H1 (cell line): ENCODE results near the gene CD38. TPM values are rescaled to one million over a fixed set of nuclear protein-coding genes. Genes with fewer than 3 reads are reported as not detected.
"Not testable (repeated sequence)": the region's sequence is repeated elsewhere in the genome, so short reads cannot be mapped to it uniquely, and the experiment has no call there.

Experiments used
- CTCF ChIA-PET: fragments of 300-600 bp; sonication (Branson Sonifier 250); formaldehyde crosslinking; loops from one replicate; lab custom pipeline; 2021; ENCODE audit not compliant: partially characterized antibody; lab: Charles Lee
- POLR2A ChIA-PET: fragments of 300-600 bp; sonication (Branson Sonifier 250); formaldehyde crosslinking; loops from one replicate; lab custom pipeline; 2021; ENCODE audit warnings: inconsistent platforms; ENCODE audit not compliant: partially characterized antibody; lab: Charles Lee
- DNase-seq, 2 experiments: peaks; one replicate each; pipeline versions ENCODE4 v3.0.0 to v3.0.0-alpha.2; 2010 to 2022; ENCODE audit warnings: low spot score in 2 of 2, low read depth in 1 of 2, mixed read lengths in 1 of 2
- FAIRE-seq: peaks from 2 replicates; lab custom pipeline; 2011; peaks lifted over from hg19 to GRCh38; lab: Jason Lieb, UNC
- H2AFZ ChIP-seq: 2 replicates; pipeline ENCODE4 v1.8.1; 2012; ENCODE audit warnings: low read length, inconsistent platforms
- H2AK5ac ChIP-seq: 2 replicates; pipeline ENCODE4 v1.6.1; 2013; ENCODE audit warnings: low read depth, low read length
- H2BK120ac ChIP-seq: replicated peaks from 2 replicates; pipeline ENCODE3; 2013; ENCODE audit warnings: low read depth, low read length, inconsistent platforms
- H2BK12ac ChIP-seq: 2 replicates; pipeline ENCODE4 v1.6.1; 2013; ENCODE audit warnings: low read depth, low read length
- H2BK15ac ChIP-seq: 2 replicates; pipeline ENCODE4 v1.6.1; 2013; ENCODE audit warnings: low read length
- H2BK20ac ChIP-seq: 2 replicates; pipeline ENCODE4 v1.6.1; 2013; ENCODE audit warnings: low read length
- H2BK5ac ChIP-seq: 2 replicates; pipeline ENCODE4 v1.6.1; 2013; ENCODE audit warnings: low read depth, low read length
- H3K14ac ChIP-seq: 2 replicates; pipeline ENCODE4 v1.6.1; 2013; ENCODE audit warnings: inconsistent platforms; ENCODE audit not compliant: insufficient read length
- H3K18ac ChIP-seq: 2 replicates; pipeline ENCODE4 v1.6.1; 2013; ENCODE audit warnings: low read length; ENCODE audit errors: extremely low read depth
- H3K23ac ChIP-seq: 2 replicates; pipeline ENCODE4 v1.6.1; 2013; ENCODE audit warnings: inconsistent platforms; ENCODE audit not compliant: insufficient read length
- H3K23me2 ChIP-seq: 2 replicates; pipeline ENCODE4 v1.6.1; 2013; ENCODE audit warnings: low read depth, low read length
- H3K27ac ChIP-seq: 2 replicates; pipeline ENCODE4 v1.6.1; 2011; ENCODE audit warnings: low read depth, low read length, inconsistent platforms
- H3K27me3 ChIP-seq, 4 experiments: replicated peaks in 1 of 4; 1 replicate in 1 of 4; 2 replicates in 3 of 4; pipeline versions ENCODE4 v1.6.1 to v1.8.1; 2011 to 2013; ENCODE audit warnings: low read length in 3 of 4, mild to moderate bottlenecking in 3 of 4, inconsistent platforms in 2 of 4, mixed read lengths in 2 of 4, moderate library complexity in 1 of 4; ENCODE audit not compliant: control insufficient read depth in 3 of 4, insufficient read depth in 3 of 4; ENCODE audit errors: extremely low read depth in 1 of 4
- H3K36me3 ChIP-seq, 4 experiments: 2 replicates each; pipeline versions ENCODE4 v1.6.1 to v1.8.1; 2011 to 2013; ENCODE audit warnings: mild to moderate bottlenecking in 4 of 4, low read length in 3 of 4, moderate library complexity in 2 of 4, control low read depth in 1 of 4, inconsistent platforms in 1 of 4; ENCODE audit not compliant: insufficient read depth in 4 of 4, control insufficient read depth in 2 of 4
- H3K4ac ChIP-seq: replicated peaks from 2 replicates; pipeline ENCODE3; 2013; ENCODE audit warnings: low read length, low read depth, mixed read lengths, inconsistent platforms; ENCODE audit not compliant: insufficient read length
- H3K4me1 ChIP-seq, 4 experiments: replicated peaks in 1 of 4; 1 replicate in 1 of 4; 2 replicates in 3 of 4; pipeline versions ENCODE4 v1.6.1 to v1.8.1; 2011 to 2013; ENCODE audit warnings: low read length in 3 of 4, inconsistent platforms in 2 of 4, mixed read lengths in 1 of 4; ENCODE audit not compliant: insufficient read depth in 4 of 4, control insufficient read depth in 3 of 4
- H3K4me2 ChIP-seq, 2 experiments: 2 replicates each; pipeline versions ENCODE4 v1.6.1 to v1.8.1; 2011 to 2013; ENCODE audit warnings: low read depth in 2 of 2, low read length in 2 of 2, control low read depth in 1 of 2, inconsistent platforms in 1 of 2, mild to moderate bottlenecking in 1 of 2; ENCODE audit not compliant: insufficient read depth in 1 of 2
- H3K4me3 ChIP-seq, 4 experiments: fragments of 200-600, 300-600 bp in 1 of 4; sonication (generic), shearing (Covaris generic), sonication (Bioruptor Twin) in 1 of 4; 2 replicates each; pipeline versions ENCODE4 v1.5.1 to v1.8.1; 2011 to 2016; ENCODE audit warnings: low read length in 4 of 4, low read depth in 3 of 4, control low read depth in 2 of 4, inconsistent platforms in 2 of 4, mild to moderate bottlenecking in 2 of 4, mixed read lengths in 1 of 4, moderate library complexity in 1 of 4; ENCODE audit not compliant: insufficient read depth in 2 of 4; ENCODE audit errors: extremely low read depth in 1 of 4
- H3K56ac ChIP-seq: replicated peaks from 2 replicates; pipeline ENCODE3; 2013; ENCODE audit warnings: low read depth, mild to moderate bottlenecking, mixed read lengths, low read length, inconsistent platforms; ENCODE audit not compliant: insufficient read length
- H3K79me1 ChIP-seq: 2 replicates; pipeline ENCODE4 v1.6.1; 2013; ENCODE audit warnings: low read depth, low read length, control low read depth
- H3K79me2 ChIP-seq, 2 experiments: 2 replicates each; pipeline versions ENCODE4 v1.6.1 to v1.8.1; 2012 to 2013; ENCODE audit warnings: low read length in 2 of 2, mild to moderate bottlenecking in 2 of 2, inconsistent platforms in 1 of 2; ENCODE audit not compliant: insufficient read depth in 2 of 2, control insufficient read depth in 1 of 2
- H3K9ac ChIP-seq, 4 experiments: replicated peaks in 1 of 4; 1 replicate in 1 of 4; 2 replicates in 3 of 4; pipeline versions ENCODE4 v1.6.1 to v1.8.1; 2011 to 2013; ENCODE audit warnings: low read depth in 3 of 4, low read length in 3 of 4, control low read depth in 2 of 4, mild to moderate bottlenecking in 2 of 4, moderate library complexity in 2 of 4, inconsistent platforms in 1 of 4; ENCODE audit errors: extremely low read depth in 1 of 4
- H3K9me3 ChIP-seq, 2 experiments: 2 replicates each; pipeline versions ENCODE4 v1.6.1 to v1.8.1; 2012 to 2013; ENCODE audit warnings: mild to moderate bottlenecking in 2 of 2, moderate library complexity in 2 of 2, control low read depth in 1 of 2, inconsistent platforms in 1 of 2, low read depth in 1 of 2, low read length in 1 of 2, mixed read lengths in 1 of 2; ENCODE audit not compliant: insufficient read depth in 2 of 2
- H4K20me1 ChIP-seq, 2 experiments: replicated peaks in 1 of 2; 2 replicates each; pipeline versions ENCODE3 to v1.8.1; 2011 to 2013; ENCODE audit warnings: inconsistent platforms in 2 of 2, low read length in 2 of 2, mild to moderate bottlenecking in 1 of 2; ENCODE audit not compliant: insufficient read depth in 2 of 2, control insufficient read depth in 1 of 2
- H4K5ac ChIP-seq: 2 replicates; pipeline ENCODE4 v1.6.1; 2013; ENCODE audit warnings: low read length, low read depth, mixed read lengths, inconsistent platforms; ENCODE audit not compliant: insufficient read length
- H4K8ac ChIP-seq: 2 replicates; pipeline ENCODE4 v1.8.0; 2013; ENCODE audit warnings: mild to moderate bottlenecking, moderate library complexity, low read length, inconsistent platforms; ENCODE audit not compliant: insufficient read depth; ENCODE audit errors: extremely low read depth
- H4K91ac ChIP-seq: replicated peaks from 2 replicates; pipeline ENCODE3; 2013; ENCODE audit warnings: low read length, mixed read lengths, inconsistent platforms; ENCODE audit not compliant: insufficient read length
- polyA plus RNA-seq, 7 experiments: library from polyadenylated mRNA; depleted of rRNA in 3 of 7; stranded (reverse) in 5 of 7; unstranded in 2 of 7; fragments of >200 nt in 5 of 7; fragments of 200-250 nt in 2 of 7; gene quantifications; 1 replicate in 5 of 7; 2 replicates in 1 of 7; 4 replicates in 1 of 7; pipeline versions ENCODE4 v1.2.1 to v1.2.3, GENCODE V29; 2011 to 2013; ENCODE audit warnings: missing spikeins in 2 of 7, mixed read lengths in 2 of 7
- total RNA-seq: library from RNA; stranded (reverse); fragmentation: NEBNext Ultra II Directional; extraction: Animal tissue kit (Norgen Biotek cat#: 25700); gene quantifications from 2 replicates; pipeline ENCODE4 v1.2.1, GENCODE V29; 2021

Gene CD38
- total and polyA plus RNA-seq, 2 of the 8 experiments (the other 6 are each of a cell fraction or from before 2014, with no cell fraction given), result 0.14 to 0.24 TPM

DNA sequence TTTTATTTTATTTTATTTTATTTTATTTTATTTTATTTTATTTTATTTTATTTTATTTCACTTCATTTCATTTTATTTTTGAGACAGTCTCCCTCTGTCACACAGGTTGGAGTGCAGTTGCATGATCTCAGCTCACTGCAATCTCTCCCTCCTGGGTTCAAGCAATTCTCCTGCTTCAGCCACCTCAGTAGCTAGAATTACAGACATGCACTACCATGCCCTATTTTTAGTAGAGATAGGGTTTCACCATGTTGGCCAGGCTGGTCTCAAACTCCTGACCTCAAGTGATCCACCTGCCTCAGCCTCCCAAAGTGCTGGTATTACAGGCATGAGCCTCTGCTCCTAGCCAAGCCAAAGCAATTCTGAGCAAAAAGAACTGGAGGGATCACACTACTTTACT, 24.4 kb downstream of the CD38 start:
- H3K79me1 ChIP-seq, H3K23ac ChIP-seq, H4K8ac ChIP-seq, H3K4me1 ChIP-seq, H3K4me2 ChIP-seq, H2BK20ac ChIP-seq, POLR2A ChIA-PET, H4K5ac ChIP-seq, H3K36me3 ChIP-seq, H2BK12ac ChIP-seq, H4K91ac ChIP-seq, H3K18ac ChIP-seq, H4K20me1 ChIP-seq, H3K27ac ChIP-seq, H2AFZ ChIP-seq, H3K23me2 ChIP-seq, H2AK5ac ChIP-seq, H3K9ac ChIP-seq, FAIRE-seq, H3K4me3 ChIP-seq, H2BK5ac ChIP-seq, H2BK120ac ChIP-seq, H3K9me3 ChIP-seq, DNase-seq, H3K14ac ChIP-seq, H3K56ac ChIP-seq, H3K27me3 ChIP-seq, H3K4ac ChIP-seq, H2BK15ac ChIP-seq, H3K79me2 ChIP-seq: not testable (repeated sequence)
- CTCF ChIA-PET, result interaction anchor here (1.0 kb wide), 2 partner anchors 73 to 154 kb away, joined by 3 to 4 read pairs; no protein-coding TSS in a partner anchor
